Measurements from ENCODE around the gene DPP7. TPM values are rescaled to one million over a fixed set of nuclear protein-coding genes. Genes with fewer than 3 reads are reported as not detected.
A peak's percentile ranks its signal among the peaks of the same experiment; 100 is the strongest.

DPP7 gene
- total and polyA plus RNA-seq, 10 of the 15 experiments (the other 5 are each of a cell fraction or from before 2014, with no cell fraction given) = 0.68 to 245 (median 106) TPM

- TF ChIP-seq BCLAF1 (IDR thresholded peaks at IDR 0.05) (no peak), NR2F1 (conservative IDR thresholded peaks at IDR 0.05) (no peak), IKZF1 (conservative IDR thresholded peaks at IDR 0.05) (0 out of 2 replicates have a peak, but pooled peaks have one; percentile 17), FOS (IDR thresholded peaks at IDR 0.05; ENCODE audit: borderline replicate concordance, extremely low read depth, insufficient read length) (no peak), SMAD1 (IDR thresholded peaks at IDR 0.05; ENCODE audit: low read depth, partially characterized antibody) (no peak), PAX5 (IDR thresholded peaks at IDR 0.05; ENCODE audit: borderline replicate concordance, low read depth, low read length) (no peak), NBN (IDR thresholded peaks at IDR 0.05) (peak; percentile 51; the same call in 1 of the 2 replicates), RAD51 (IDR thresholded peaks at IDR 0.05) (no peak), EGR1 (IDR thresholded peaks at IDR 0.05; ENCODE audit: borderline replicate concordance in 1 of 2, low read depth in 2 of 2, low read length in 2 of 2) (no peak), BCL11A (IDR thresholded peaks at IDR 0.05; ENCODE audit: low read depth, low read length) (no peak), PRDM15 (CRISPR knock-in tag; IDR thresholded peaks at IDR 0.05) (peak; percentile 78), ZNF274 (IDR thresholded peaks at IDR 0.05; ENCODE audit: insufficient read depth, insufficient read length) (no peak), JUNB (IDR thresholded peaks at IDR 0.05) (no peak), IKZF2 (IDR thresholded peaks at IDR 0.05) (no peak; a peak in 1 of 4 replicates), POLR2AphosphoS5 (IDR thresholded peaks at IDR 0.05; ENCODE audit: low read length) (no peak), IRF3 (IDR thresholded peaks at IDR 0.05) (no peak), YY1 (IDR thresholded peaks at IDR 0.05; ENCODE audit: low read depth, low read length) (no peak), EED (IDR thresholded peaks at IDR 0.05; ENCODE audit: low read depth) (no peak), NFYA (IDR thresholded peaks at IDR 0.05; ENCODE audit: borderline replicate concordance, low read depth, low read length) (no peak), TCF12 (IDR thresholded peaks at IDR 0.05; ENCODE audit: low read depth, low read length) (no peak), SRF (IDR thresholded peaks at IDR 0.05; ENCODE audit: low read depth in 2 of 2, low read length in 2 of 2) (no peak), E2F8 (IDR thresholded peaks at IDR 0.05; ENCODE audit: low read depth, partially characterized antibody) (no peak)
These were observed 39.8 kb downstream of the DPP7 start (continued) for GRCh38 chr9:137074657-137075274.
